Endothelial cell of umbilical vein (primary cell): ENCODE results near the gene MC3R. TPM values are rescaled to one million over a fixed set of nuclear protein-coding genes. Genes with fewer than 3 reads are reported as not detected.

Experiments
- BruUV-seq: library from RNA; stranded (reverse); fragments of 400-500 nt; replicated peaks from 2 replicates; lab custom pipeline; 2021; lab: Mats Ljungman, UMichigan
- CTCF ChIA-PET: fragments of 300-600, 350-600 bp; sonication (Branson Sonifier 250); formaldehyde crosslinking; loops from one replicate; lab custom pipeline; 2021; ENCODE audit warnings: antibody characterized with exemption, inconsistent platforms; lab: Charles Lee
- POLR2A ChIA-PET: fragments of 300-600, 350-600 bp; sonication (Branson Sonifier 250); formaldehyde crosslinking; loops from one replicate; lab custom pipeline; 2021; ENCODE audit warnings: antibody characterized with exemption, inconsistent platforms; lab: Charles Lee
- DNase-seq: peaks from one replicate; pipeline ENCODE4 v3.0.0-alpha.2; 2011; ENCODE audit warnings: low read depth, low spot score
- FAIRE-seq: peaks from 2 replicates; lab custom pipeline; 2011; peaks lifted over from hg19 to GRCh38; lab: Jason Lieb, UNC
- H2AFZ ChIP-seq: 2 replicates; pipeline ENCODE4 v1.6.0; 2012; ENCODE audit warnings: low read depth, low read length, control low read depth, inconsistent platforms
- H3K27ac ChIP-seq: 2 replicates; pipeline ENCODE4 v1.5.1; 2011; ENCODE audit warnings: low read depth, mild to moderate bottlenecking, control low read depth, low read length, moderate library complexity; ENCODE audit not compliant: insufficient read depth
- H3K27me3 ChIP-seq, 2 experiments: 2 replicates each; pipeline versions ENCODE4 v1.6.0 to v1.6.1; 2011; ENCODE audit warnings: low read length in 2 of 2, mixed read lengths in 1 of 2; ENCODE audit not compliant: control insufficient read depth in 2 of 2, insufficient read depth in 2 of 2
- H3K36me3 ChIP-seq, 2 experiments: 2 replicates in 1 of 2; 3 replicates in 1 of 2; pipeline ENCODE4 v1.5.1; 2011; ENCODE audit warnings: low read length in 2 of 2, mild to moderate bottlenecking in 1 of 2, moderate library complexity in 1 of 2; ENCODE audit not compliant: control insufficient read depth in 2 of 2, insufficient read depth in 2 of 2; ENCODE audit errors: extremely low read depth in 1 of 2
- H3K4me1 ChIP-seq: 3 replicates; pipeline ENCODE4 v1.5.1; 2011; ENCODE audit warnings: mild to moderate bottlenecking, low read length; ENCODE audit not compliant: control insufficient read depth, insufficient read depth; ENCODE audit errors: extremely low read depth
- H3K4me2 ChIP-seq: 2 replicates; pipeline ENCODE4 v1.6.1; 2011; ENCODE audit warnings: low read length, control low read depth, mixed read lengths; ENCODE audit not compliant: insufficient read depth
- H3K4me3 ChIP-seq, 3 experiments: fragments of 200-600 bp in 1 of 3; sonication (generic), shearing (Covaris generic) in 1 of 3; replicated peaks in 1 of 3; 2 replicates each; pipeline ENCODE4 v1.5.1; 2011 to 2016; ENCODE audit warnings: control low read depth in 3 of 3, low read length in 3 of 3, mild to moderate bottlenecking in 2 of 3, inconsistent platforms in 1 of 3, low read depth in 1 of 3, moderate library complexity in 1 of 3; ENCODE audit not compliant: insufficient read depth in 1 of 3
- H3K79me2 ChIP-seq: 2 replicates; pipeline ENCODE4 v1.6.0; 2012; ENCODE audit warnings: low read length, inconsistent platforms; ENCODE audit not compliant: control insufficient read depth, insufficient read depth
- H3K9ac ChIP-seq: replicated peaks from 2 replicates; pipeline ENCODE3; 2011; ENCODE audit warnings: low read length, control low read depth; ENCODE audit not compliant: insufficient read depth; ENCODE audit errors: extremely low read depth
- H3K9me1 ChIP-seq: replicated peaks from 3 replicates; pipeline ENCODE4 v1.6.0; 2011; ENCODE audit warnings: mild to moderate bottlenecking, low read length; ENCODE audit not compliant: control insufficient read depth, insufficient read depth; ENCODE audit errors: extremely low read depth
- H3K9me3 ChIP-seq: replicated peaks from 2 replicates; pipeline ENCODE4 v1.5.1; 2012; ENCODE audit warnings: low read length, inconsistent platforms; ENCODE audit not compliant: control insufficient read depth, insufficient read depth
- H4K20me1 ChIP-seq: replicated peaks from 2 replicates; pipeline ENCODE3; 2011; ENCODE audit warnings: mild to moderate bottlenecking, low read length; ENCODE audit not compliant: control insufficient read depth, insufficient read depth; ENCODE audit errors: extremely low read depth
- CTCF ChIP-seq, 2 donors: IDR thresholded peaks; 1 replicate in 1 of 2; 2 replicates in 1 of 2; pipeline ENCODE4 v1.5.1; 2011; ENCODE audit warnings: low read length in 2 of 2, mild to moderate bottlenecking in 2 of 2, moderate library complexity in 2 of 2, control low read depth in 1 of 2, inconsistent platforms in 1 of 2, low read depth in 1 of 2; ENCODE audit not compliant: insufficient read depth in 1 of 2; ENCODE audit errors: extremely low read depth in 1 of 2
- FOS ChIP-seq: IDR thresholded peaks from 2 replicates; pipeline ENCODE4 v1.6.1; 2011; ENCODE audit warnings: mild to moderate bottlenecking, low read length, moderate library complexity, borderline replicate concordance; ENCODE audit not compliant: insufficient read depth
- JUN ChIP-seq: IDR thresholded peaks from 2 replicates; pipeline ENCODE4 v1.6.1; 2011; ENCODE audit warnings: borderline replicate concordance, low read depth; ENCODE audit not compliant: insufficient read length, insufficient read depth
- dilution Hi-C: fragments of 300-500 bp; cut with MboI; formaldehyde crosslinking; loops from one replicate; pipeline ENCODE4 v1.15.0; 2019; ENCODE audit warnings: low sequenced_read_pairs; ENCODE audit not compliant: extremely low pct_ligation_motif_present
- intact Hi-C: fragments of 100-400 bp; cut with micrococcal nuclease; formaldehyde crosslinking; loops from one replicate; pipeline ENCODE4 v1.10.0; 2022
- polyA plus RNA-seq, 4 experiments: library from polyadenylated mRNA; depleted of rRNA in 3 of 4; stranded (reverse) in 3 of 4; unstranded in 1 of 4; fragments of >200 nt; gene quantifications; 2 replicates each; pipeline versions ENCODE4 v1.2.1 to v1.2.3, GENCODE V29; 2011 to 2012; ENCODE audit warnings: missing spikeins in 1 of 4
- total RNA-seq: library from RNA; stranded (reverse); gene quantifications from 2 replicates; pipeline ENCODE4 v1.2.3, GENCODE V29; 2021

The MC3R gene
- total and polyA plus RNA-seq, 2 donors (not counting 3 experiments of a cell fraction or from before 2014, with no cell fraction given), result not detected

GRCh38 chr20:56200456-56200855, 48.1 kb upstream of the MC3R start:
- dilution Hi-C loops, result no loop called here
- DNase-seq, result no peak

More at GRCh38 chr20:56200456-56200855, 48.1 kb upstream of the MC3R start:
- Histone ChIP-seq H3K36me3 (no peaks in the 10 kb centered on the region), H3K4me2 (no peak overlapping the region), H3K4me1 (no peaks in the 10 kb centered on the region), H3K27me3 (no peaks in the 10 kb centered on the region), H2AFZ (no peak overlapping the region), H3K9me1 (no peaks in the 10 kb centered on the region), H3K79me2 (no peaks in the 10 kb centered on the region), H3K4me3 (no peak overlapping the region), H4K20me1 (no peaks in the 10 kb centered on the region), H3K9ac (no peak overlapping the region), H3K9me3 (peaks cover 3% of the 10 kb centered on the region), H3K27ac (no peak overlapping the region)
- CTCF ChIA-PET, result no interaction called here
- no peak for FAIRE-seq
- intact Hi-C loops, result no loop called here
- no TSS peak for BruUV-seq
- TF ChIP-seq FOS (no peak), JUN (no peak), CTCF (IDR thresholded peaks at IDR 0.05; ENCODE audit: extremely low read depth in 1 of 2, insufficient read depth in 1 of 2, low read depth in 1 of 2, low read length in 2 of 2) (no peak)
- POLR2A ChIA-PET, result no interaction called here
